Measurements from ENCODE around the gene INTS6. TPM values are rescaled to one million over a fixed set of nuclear protein-coding genes. Genes with fewer than 3 reads are reported as not detected.

The INTS6 gene
- total RNA-seq, 1 donor from 2014 or later: 40.4 TPM

GRCh38 chr13:51343475-51343874 lies 109.4 kb downstream of the INTS6 start:
- DNase-seq (ENCODE audit: low read depth, low spot score): no peak

GRCh38 chr13:51342706-51343105 lies 110.1 kb downstream of the INTS6 start:
- no peak for DNase-seq (ENCODE audit: low read depth, low spot score)

GRCh38 chr13:51341791-51342190 lies 111.0 kb downstream of the INTS6 start:
- DNase-seq (ENCODE audit: low read depth, low spot score): no peak

GRCh38 chr13:51341232-51341631 lies 111.6 kb downstream of the INTS6 start:
- DNase-seq (ENCODE audit: low read depth, low spot score): no peak

- DNase-seq (ENCODE audit: low read depth, low spot score): no peak
These were observed 112.7 kb downstream of the INTS6 start for GRCh38 chr13:51339952-51340732.

GRCh38 chr13:51339354-51339753 lies 113.5 kb downstream of the INTS6 start, which contains the start of gene SERPINE3:
Gene SERPINE3 (plus strand): TSS chr13:51339691. CDS start chr13:51341092, 1,401 bp downstream.
- no peak for DNase-seq (ENCODE audit: low read depth, low spot score)

- DNase-seq (ENCODE audit: low read depth, low spot score): no peak
These were observed 116.1 kb downstream of the INTS6 start for GRCh38 chr13:51336746-51337145.

GRCh38 chr13:51333826-51334225 lies 119.0 kb downstream of the INTS6 start:
- DNase-seq (ENCODE audit: low read depth, low spot score): no peak

- DNase-seq (ENCODE audit: low read depth, low spot score): no peak
These were observed 119.4 kb downstream of the INTS6 start for GRCh38 chr13:51333421-51333820.

- no peak for DNase-seq (ENCODE audit: low read depth, low spot score)
These were observed 120.1 kb downstream of the INTS6 start for GRCh38 chr13:51332566-51333361.

- no peak for DNase-seq (ENCODE audit: low read depth, low spot score)
These were observed 121.4 kb downstream of the INTS6 start for GRCh38 chr13:51331354-51331861.

- DNase-seq (ENCODE audit: low read depth, low spot score): no peak
These were observed 122.0 kb downstream of the INTS6 start for GRCh38 chr13:51330791-51331190.

- no peak for DNase-seq (ENCODE audit: low read depth, low spot score)
These were observed 123.2 kb downstream of the INTS6 start for GRCh38 chr13:51329606-51330005.

- no peak for DNase-seq (ENCODE audit: low read depth, low spot score)
These were observed 124.3 kb downstream of the INTS6 start for GRCh38 chr13:51328488-51328887.

GRCh38 chr13:51327961-51328360 lies 124.9 kb downstream of the INTS6 start:
- no peak for DNase-seq (ENCODE audit: low read depth, low spot score)

GRCh38 chr13:51326777-51327176 lies 126.1 kb downstream of the INTS6 start:
- DNase-seq (ENCODE audit: low read depth, low spot score): no peak

- no peak for DNase-seq (ENCODE audit: low read depth, low spot score)
These were observed 127.0 kb downstream of the INTS6 start for GRCh38 chr13:51325837-51326236.

- no peak for DNase-seq (ENCODE audit: low read depth, low spot score)
These were observed 128.0 kb downstream of the INTS6 start for GRCh38 chr13:51324714-51325420.

GRCh38 chr13:51323824-51324511 lies 128.9 kb downstream of the INTS6 start:
- no peak for DNase-seq (ENCODE audit: low read depth, low spot score)

- DNase-seq (ENCODE audit: low read depth, low spot score): no peak
These were observed 130.0 kb downstream of the INTS6 start for GRCh38 chr13:51322826-51323225.

GRCh38 chr13:51321836-51322235 lies 131.0 kb downstream of the INTS6 start:
- no peak for DNase-seq (ENCODE audit: low read depth, low spot score)

Measured in pulmonary artery endothelial cell (primary cell).